WERI-Rb-1 (cell line): ENCODE data around the gene MLN.

Experiments
- DNase-seq: peaks from one replicate; pipeline ENCODE4 v3.0.0-alpha.2; 2020
- H3K27ac ChIP-seq: fragments of 250-450 bp; sonication (Bioruptor Pico); 2 replicates; pipeline ENCODE4 v1.5.1; 2020; ENCODE audit warnings: mild to moderate bottlenecking, moderate library complexity
- H3K27me3 ChIP-seq: fragments of 250-450 bp; sonication (Bioruptor Pico); 2 replicates; pipeline ENCODE4 v1.5.1; 2021; ENCODE audit warnings: mild to moderate bottlenecking, low read depth, moderate library complexity; ENCODE audit not compliant: insufficient read depth, severe bottlenecking
- H3K36me3 ChIP-seq: fragments of 250-450 bp; sonication (Bioruptor Pico); 2 replicates; pipeline ENCODE4 v1.5.1; 2020; ENCODE audit warnings: mild to moderate bottlenecking, moderate library complexity
- H3K4me3 ChIP-seq: 2 replicates; pipeline ENCODE4 v1.5.1; 2011; ENCODE audit warnings: low read depth, mild to moderate bottlenecking, control low read depth, low read length
- H3K9me3 ChIP-seq: fragments of 250-450 bp; sonication (Bioruptor Pico); 2 replicates; pipeline ENCODE4 v1.5.1; 2021; ENCODE audit warnings: mild to moderate bottlenecking, moderate library complexity; ENCODE audit not compliant: severe bottlenecking
- CTCF ChIP-seq: IDR thresholded peaks from 2 replicates; pipeline ENCODE4 v1.5.1; 2011; ENCODE audit warnings: low read depth, mild to moderate bottlenecking, control low read depth, inconsistent platforms, low read length

The MLN gene

GRCh38 chr6:33770124-33770832, 33.5 kb downstream of the MLN start:
- Histone ChIP-seq H3K27ac (peak overlapping the region; percentile 84), H3K4me3 (no peak overlapping the region)

GRCh38 chr6:33769248-33769821, 34.5 kb downstream of the MLN start:
- H3K4me3 ChIP-seq: no peak overlapping the region
- no peak for TF ChIP-seq CTCF
- H3K36me3 ChIP-seq: peaks cover 28% of the 10 kb centered on the region
- DNase-seq: peak; percentile 60
- no peaks in the 10 kb centered on the region for H3K27me3 ChIP-seq
- peaks cover 6% of the 10 kb centered on the region for H3K9me3 ChIP-seq
- peak overlapping the region; percentile 84 for H3K27ac ChIP-seq

More at GRCh38 chr6:33770124-33770832, 33.5 kb downstream of the MLN start:
- no peak for DNase-seq
- Histone ChIP-seq H3K9me3 (peaks cover 6% of the 10 kb centered on the region), H3K27me3 (no peaks in the 10 kb centered on the region), H3K36me3 (peaks cover 37% of the 10 kb centered on the region)
- no peak for TF ChIP-seq CTCF

DNA sequence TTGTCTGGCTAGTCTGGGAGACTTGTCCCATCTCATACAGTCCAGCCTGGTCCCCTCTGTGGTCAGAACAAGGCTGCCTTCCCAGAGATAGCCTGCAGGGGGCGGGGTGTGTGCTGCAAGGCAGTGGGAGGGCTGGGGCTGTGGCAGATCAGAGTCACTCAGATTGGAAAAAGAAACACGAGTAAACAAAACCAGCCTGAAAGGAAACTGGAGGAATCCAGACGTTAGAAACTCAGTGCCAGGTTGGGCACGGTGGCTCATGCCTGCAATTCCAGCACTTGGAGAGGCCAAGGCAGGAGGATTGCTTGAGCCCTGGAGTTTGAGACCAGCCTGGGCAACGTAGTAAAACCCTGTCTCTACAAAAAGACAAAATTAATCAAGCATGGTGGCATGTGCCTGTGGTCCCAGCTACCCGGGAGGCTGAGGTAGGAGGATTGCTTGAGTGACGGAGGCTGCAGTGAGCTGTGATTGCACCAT, 35.1 kb downstream of the MLN start:
- Histone ChIP-seq H3K36me3 (peaks cover 25% of the 10 kb centered on the region), H3K27ac (peak overlapping the region; percentile 84), H3K27me3 (no peaks in the 10 kb centered on the region), H3K9me3 (peaks cover 6% of the 10 kb centered on the region), H3K4me3 (no peak overlapping the region)
- TF ChIP-seq CTCF: peak; percentile 96
- DNase-seq: peak; percentile 98

GRCh38 chr6:33766921-33767907, 36.6 kb downstream of the MLN start:
- TF ChIP-seq CTCF: no peak
- Histone ChIP-seq H3K4me3 (no peak overlapping the region), H3K27me3 (no peaks in the 10 kb centered on the region), H3K9me3 (peaks cover 6% of the 10 kb centered on the region), H3K27ac (no peak overlapping the region), H3K36me3 (peaks cover 11% of the 10 kb centered on the region)
- no peak for DNase-seq

DNA sequence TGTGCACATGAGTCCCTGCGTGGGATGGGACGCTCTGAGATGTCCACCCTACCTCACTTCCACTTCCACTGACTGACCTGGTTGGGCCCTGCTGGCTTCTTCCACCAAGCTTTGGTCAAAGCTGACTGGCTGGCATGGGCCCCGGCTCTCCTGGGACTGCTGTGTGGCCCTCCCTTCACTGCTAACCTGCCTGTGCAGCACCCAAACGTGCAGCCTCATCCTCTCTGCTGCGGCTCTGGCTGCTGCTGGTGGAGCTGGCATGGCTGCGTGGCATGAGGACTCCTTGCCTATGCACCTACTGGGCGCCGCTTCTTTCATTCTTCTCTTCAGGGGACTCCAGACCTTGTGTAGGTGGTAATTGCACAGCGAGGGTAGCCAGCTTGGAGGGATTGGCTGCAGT, 38.4 kb downstream of the MLN start:
- no peak for DNase-seq
- H3K4me3 ChIP-seq: no peak overlapping the region
- H3K36me3 ChIP-seq: no peaks in the 10 kb centered on the region
- peaks cover 6% of the 10 kb centered on the region for H3K9me3 ChIP-seq
- TF ChIP-seq CTCF: no peak
- H3K27me3 ChIP-seq: no peaks in the 10 kb centered on the region
- no peak overlapping the region for H3K27ac ChIP-seq
